Nucleus accumbens (tissue), 56 donors: ENCODE results near the gene TRABD2B.
A peak's percentile ranks its signal among the peaks of the same experiment; 100 is the strongest.

Experiments used
- DNase-seq, 56 donors: peaks; one replicate each; lab custom pipeline; 2025; lab: John Stamatoyannopoulos, UW

Gene TRABD2B

GRCh38 chr1:47785561-47786271 is 211.5 kb downstream of the TRABD2B start:
- DNase-seq: no peak

- no peak for DNase-seq
Measured at GRCh38 chr1:47785118-47785517, 212.1 kb downstream of the TRABD2B start.

- no peak for DNase-seq
Measured at GRCh38 chr1:47784497-47784822, 212.7 kb downstream of the TRABD2B start.

- no peak for DNase-seq
Measured at GRCh38 chr1:47783638-47784496, 213.3 kb downstream of the TRABD2B start.

- no peak for DNase-seq
Measured at GRCh38 chr1:47782414-47783166, 214.6 kb downstream of the TRABD2B start.

GRCh38 chr1:47781171-47781959 is 215.8 kb downstream of the TRABD2B start:
- DNase-seq: peak in 3 of 56 donors; percentile 7 to 19 (median 8)

- no peak for DNase-seq
Measured at GRCh38 chr1:47780469-47780995, 216.7 kb downstream of the TRABD2B start.

- DNase-seq: no peak
Measured at GRCh38 chr1:47779613-47780012, 217.6 kb downstream of the TRABD2B start.

- DNase-seq: no peak
Measured at GRCh38 chr1:47778280-47778679, 218.9 kb downstream of the TRABD2B start.

- DNase-seq: no peak
Measured at GRCh38 chr1:47777322-47777721, 219.9 kb downstream of the TRABD2B start.

GRCh38 chr1:47776667-47777131 is 220.5 kb downstream of the TRABD2B start:
- DNase-seq: no peak

- no peak for DNase-seq
Measured at GRCh38 chr1:47774986-47775834, 222.0 kb downstream of the TRABD2B start.

- DNase-seq: no peak
Measured at GRCh38 chr1:47772960-47773682, 224.1 kb downstream of the TRABD2B start.

GRCh38 chr1:47772281-47772680 is 224.9 kb downstream of the TRABD2B start:
- no peak for DNase-seq

- no peak for DNase-seq
Measured at GRCh38 chr1:47771751-47772150, 225.4 kb downstream of the TRABD2B start.

GRCh38 chr1:47769983-47770382 is 227.2 kb downstream of the TRABD2B start:
- DNase-seq: no peak

GRCh38 chr1:47769295-47769694 is 227.9 kb downstream of the TRABD2B start:
- no peak for DNase-seq

- DNase-seq: no peak
Measured at GRCh38 chr1:47767741-47768100, 229.5 kb downstream of the TRABD2B start.
